Upper lobe of right lung (tissue), 1 donor: ENCODE results near the gene HAPLN2. TPM values are rescaled to one million over a fixed set of nuclear protein-coding genes. Genes with fewer than 3 reads are reported as not detected.

Experiments
- ATAC-seq: fragments of 200-7000 bp; cut with Tn5 transposase; one replicate; pipeline ENCODE4 v1.9.1; 2020; ENCODE audit warnings: mild to moderate bottlenecking, moderate library complexity
- DNase-seq: peaks from one replicate; pipeline ENCODE4 v3.0.0-alpha.2; 2020
- H3K27ac ChIP-seq: fragments of 200-600 bp; one replicate; pipeline ENCODE4 v1.8.0; 2022
- H3K27me3 ChIP-seq: fragments of 200-600 bp; one replicate; pipeline ENCODE4 v1.8.0; 2022; ENCODE audit warnings: mild to moderate bottlenecking
- H3K36me3 ChIP-seq: fragments of 200-600 bp; one replicate; pipeline ENCODE4 v1.8.0; 2022
- H3K4me1 ChIP-seq: fragments of 200-600 bp; one replicate; pipeline ENCODE4 v1.8.0; 2022
- H3K4me3 ChIP-seq: fragments of 200-600 bp; one replicate; pipeline ENCODE4 v1.8.0; 2022; ENCODE audit warnings: mild to moderate bottlenecking
- H3K9me3 ChIP-seq: fragments of 200-600 bp; one replicate; pipeline ENCODE4 v1.8.0; 2022
- intact Hi-C: fragments of 100-400 bp; cut with DNase I; formaldehyde crosslinking; loops from one replicate; pipeline ENCODE4 v1.11.0; 2022
- total RNA-seq: library from RNA; stranded (reverse); fragmentation: NEBNext Ultra II Directional; extraction: Animal tissue kit (Norgen Biotek cat#: 25700); gene quantifications from one replicate; pipeline ENCODE4 v1.2.1, GENCODE V29; 2021
- TF ChIP-seq, protein P1 (sequence below): fragments of 200-600 bp; IDR thresholded peaks from one replicate; pipeline ENCODE4 v1.8.0; 2022; ENCODE audit warnings: antibody characterized with exemption
- donor health status: DM: no; HTN: yes; CAD: no; lungs with severe emphysema.

Gene HAPLN2
- total RNA-seq, 1 donor from 2014 or later = 0.78 TPM

DNA sequence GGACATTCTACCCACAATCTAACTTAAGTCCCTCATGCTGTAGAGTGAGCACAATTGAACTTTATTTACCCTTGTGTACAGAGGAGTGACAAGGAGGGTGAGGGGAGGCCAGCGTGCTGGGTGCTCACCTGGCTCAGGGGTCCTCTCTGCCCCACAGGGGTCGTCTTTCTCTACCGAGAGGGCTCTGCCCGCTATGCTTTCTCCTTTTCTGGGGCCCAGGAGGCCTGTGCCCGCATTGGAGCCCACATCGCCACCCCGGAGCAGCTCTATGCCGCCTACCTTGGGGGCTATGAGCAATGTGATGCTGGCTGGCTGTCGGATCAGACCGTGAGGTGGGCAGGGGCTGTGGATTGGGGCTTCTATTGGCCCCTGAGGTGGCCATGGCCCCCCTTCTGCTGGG lies 28.1 kb downstream of the HAPLN2 start:
- Histone ChIP-seq H3K27ac (no peak overlapping the region), H3K4me3 (no peak overlapping the region), H3K9me3 (no peaks in the 10 kb centered on the region), H3K27me3 (peaks cover 65% of the 10 kb centered on the region), H3K36me3 (no peaks in the 10 kb centered on the region), H3K4me1 (peaks cover 2% of the 10 kb centered on the region)
- DNase-seq (no peak), ATAC-seq (no peak)
- TF ChIP-seq, protein P1, sequence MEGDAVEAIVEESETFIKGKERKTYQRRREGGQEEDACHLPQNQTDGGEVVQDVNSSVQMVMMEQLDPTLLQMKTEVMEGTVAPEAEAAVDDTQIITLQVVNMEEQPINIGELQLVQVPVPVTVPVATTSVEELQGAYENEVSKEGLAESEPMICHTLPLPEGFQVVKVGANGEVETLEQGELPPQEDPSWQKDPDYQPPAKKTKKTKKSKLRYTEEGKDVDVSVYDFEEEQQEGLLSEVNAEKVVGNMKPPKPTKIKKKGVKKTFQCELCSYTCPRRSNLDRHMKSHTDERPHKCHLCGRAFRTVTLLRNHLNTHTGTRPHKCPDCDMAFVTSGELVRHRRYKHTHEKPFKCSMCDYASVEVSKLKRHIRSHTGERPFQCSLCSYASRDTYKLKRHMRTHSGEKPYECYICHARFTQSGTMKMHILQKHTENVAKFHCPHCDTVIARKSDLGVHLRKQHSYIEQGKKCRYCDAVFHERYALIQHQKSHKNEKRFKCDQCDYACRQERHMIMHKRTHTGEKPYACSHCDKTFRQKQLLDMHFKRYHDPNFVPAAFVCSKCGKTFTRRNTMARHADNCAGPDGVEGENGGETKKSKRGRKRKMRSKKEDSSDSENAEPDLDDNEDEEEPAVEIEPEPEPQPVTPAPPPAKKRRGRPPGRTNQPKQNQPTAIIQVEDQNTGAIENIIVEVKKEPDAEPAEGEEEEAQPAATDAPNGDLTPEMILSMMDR = no peak
- intact Hi-C loops = no loop called here

DNA sequence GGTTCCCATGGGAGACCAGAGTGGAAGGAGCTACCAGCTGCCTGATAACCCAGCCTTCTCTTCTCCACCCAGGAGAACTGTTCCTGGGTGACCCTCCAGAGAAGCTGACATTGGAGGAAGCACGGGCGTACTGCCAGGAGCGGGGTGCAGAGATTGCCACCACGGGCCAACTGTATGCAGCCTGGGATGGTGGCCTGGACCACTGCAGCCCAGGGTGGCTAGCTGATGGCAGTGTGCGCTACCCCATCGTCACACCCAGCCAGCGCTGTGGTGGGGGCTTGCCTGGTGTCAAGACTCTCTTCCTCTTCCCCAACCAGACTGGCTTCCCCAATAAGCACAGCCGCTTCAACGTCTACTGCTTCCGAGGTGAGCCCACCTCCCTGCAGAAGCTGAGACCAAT lies 29.3 kb downstream of the HAPLN2 start:
- Histone ChIP-seq H3K4me1 (no peaks in the 10 kb centered on the region), H3K9me3 (no peaks in the 10 kb centered on the region), H3K27ac (no peak overlapping the region), H3K27me3 (peaks cover 59% of the 10 kb centered on the region), H3K4me3 (no peak overlapping the region), H3K36me3 (no peaks in the 10 kb centered on the region)
- TF ChIP-seq, protein P1 = no peak
- intact Hi-C loops = no loop called here
- DNase-seq (no peak), ATAC-seq (no peak)

DNA sequence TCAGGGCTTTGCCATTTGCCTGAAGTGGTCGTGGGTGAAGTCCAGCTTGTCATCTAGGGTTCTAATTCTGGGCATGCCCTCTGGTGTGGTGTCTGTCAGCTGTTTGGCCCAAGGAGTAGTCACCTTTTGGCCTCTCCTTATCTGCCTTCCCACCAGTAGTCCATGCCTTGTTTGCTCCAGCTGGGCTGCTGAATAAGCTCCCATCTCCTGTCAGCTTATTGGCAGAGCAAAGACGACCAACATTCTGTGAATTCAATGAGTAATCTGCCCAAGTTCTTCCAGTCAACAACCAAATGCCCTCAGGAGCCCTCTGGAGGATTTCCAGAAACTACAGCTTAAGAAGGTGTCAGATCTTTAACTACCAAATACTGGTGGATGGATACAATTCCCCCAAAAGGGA lies 29.7 kb downstream of the HAPLN2 start:
- intact Hi-C loops = no loop called here
- DNase-seq = no peak
- no peak overlapping the region for H3K4me3 ChIP-seq
- ATAC-seq = no peak
- no peaks in the 10 kb centered on the region for H3K4me1 ChIP-seq
- no peaks in the 10 kb centered on the region for H3K9me3 ChIP-seq
- no peak overlapping the region for H3K27ac ChIP-seq
- no peaks in the 10 kb centered on the region for H3K36me3 ChIP-seq
- TF ChIP-seq, protein P1 = no peak
- H3K27me3 ChIP-seq = peaks cover 63% of the 10 kb centered on the region

DNA sequence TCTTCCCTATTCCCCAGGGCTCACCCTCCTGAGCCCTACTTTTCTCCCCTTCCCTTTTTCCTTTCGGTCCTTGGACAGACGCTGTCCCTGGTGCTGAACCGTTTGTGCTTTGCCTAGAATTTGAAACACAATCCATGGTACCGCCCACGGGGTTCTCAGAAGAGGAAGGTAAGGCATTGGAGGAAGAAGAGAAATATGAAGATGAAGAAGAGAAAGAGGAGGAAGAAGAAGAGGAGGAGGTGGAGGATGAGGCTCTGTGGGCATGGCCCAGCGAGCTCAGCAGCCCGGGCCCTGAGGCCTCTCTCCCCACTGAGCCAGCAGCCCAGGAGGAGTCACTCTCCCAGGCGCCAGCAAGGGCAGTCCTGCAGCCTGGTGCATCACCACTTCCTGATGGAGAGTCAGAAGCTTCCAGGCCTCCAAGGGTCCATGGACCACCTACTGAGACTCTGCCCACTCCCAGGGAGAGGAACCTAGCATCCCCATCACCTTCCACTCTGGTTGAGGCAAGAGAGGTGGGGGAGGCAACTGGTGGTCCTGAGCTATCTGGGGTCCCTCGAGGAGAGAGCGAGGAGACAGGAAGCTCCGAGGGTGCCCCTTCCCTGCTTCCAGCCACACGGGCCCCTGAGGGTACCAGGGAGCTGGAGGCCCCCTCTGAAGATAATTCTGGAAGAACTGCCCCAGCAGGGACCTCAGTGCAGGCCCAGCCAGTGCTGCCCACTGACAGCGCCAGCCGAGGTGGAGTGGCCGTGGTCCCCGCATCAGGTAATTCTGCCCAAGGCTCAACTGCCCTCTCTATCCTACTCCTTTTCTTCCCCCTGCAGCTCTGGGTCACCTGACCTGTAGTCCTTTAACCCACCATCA lies 33.1 kb downstream of the HAPLN2 start:
- Histone ChIP-seq H3K9me3 (no peaks in the 10 kb centered on the region), H3K27ac (no peak overlapping the region), H3K27me3 (peaks cover 52% of the 10 kb centered on the region), H3K36me3 (no peaks in the 10 kb centered on the region), H3K4me1 (peaks cover 9% of the 10 kb centered on the region), H3K4me3 (no peak overlapping the region)
- intact Hi-C loops = no loop called here
- ATAC-seq (no peak), DNase-seq (no peak)
- TF ChIP-seq, protein P1 = no peak

DNA sequence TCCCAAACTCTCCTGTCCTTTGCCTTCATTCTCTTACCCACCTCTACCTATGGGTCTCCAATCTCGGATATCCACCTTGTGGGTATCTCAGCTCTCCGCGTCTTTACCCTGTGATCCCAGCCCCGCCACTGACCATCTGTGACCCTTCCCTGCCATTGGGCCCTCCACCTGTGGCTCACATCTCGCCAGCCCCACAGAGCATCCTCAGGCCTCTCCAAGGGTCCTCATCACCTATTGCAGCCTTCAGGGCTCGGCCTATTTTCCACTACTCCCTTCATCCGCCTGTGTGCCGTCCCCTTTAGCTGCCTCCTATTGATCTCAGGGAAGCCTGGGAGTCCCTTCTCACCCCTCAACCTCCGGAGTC lies 33.8 kb downstream of the HAPLN2 start:
- ATAC-seq (no peak), DNase-seq (no peak)
- TF ChIP-seq, protein P1 = no peak
- Histone ChIP-seq H3K27me3 (peaks cover 47% of the 10 kb centered on the region), H3K36me3 (no peaks in the 10 kb centered on the region), H3K4me1 (peaks cover 12% of the 10 kb centered on the region), H3K4me3 (no peak overlapping the region), H3K27ac (no peak overlapping the region), H3K9me3 (no peaks in the 10 kb centered on the region)
- intact Hi-C loops = no loop called here
